Right ventricle myocardium superior (tissue), 1 donor: ENCODE measurements around the gene SHC4. TPM values are rescaled to one million over a fixed set of nuclear protein-coding genes. Genes with fewer than 3 reads are reported as not detected.
"Not testable (repeated sequence)": the region's sequence is repeated elsewhere in the genome, so short reads cannot be mapped to it uniquely, and the experiment has no call there.

Experiments
- ATAC-seq: fragments of 200-7000 bp; cut with Tn5 transposase; one replicate; pipeline ENCODE4 v1.9.1; 2020; ENCODE audit warnings: mild to moderate bottlenecking; ENCODE audit not compliant: poor library complexity
- DNase-seq: peaks from one replicate; pipeline ENCODE4 v3.0.0-alpha.2; 2020
- intact Hi-C: fragments of 100-400 bp; cut with DNase I; formaldehyde crosslinking; loops from one replicate; pipeline ENCODE4 v1.11.2; 2022
- total RNA-seq: library from RNA; stranded (reverse); fragmentation: NEBNext Ultra II Directional; extraction: Animal tissue kit (Norgen Biotek cat#: 25700); gene quantifications from one replicate; pipeline ENCODE4 v1.2.1, GENCODE V29; 2021
- donor health status: DM: no; HTN: yes; CAD: no; lungs with severe emphysema.

Gene SHC4
- total RNA-seq, 1 donor from 2014 or later, result 2.5 TPM

DNA sequence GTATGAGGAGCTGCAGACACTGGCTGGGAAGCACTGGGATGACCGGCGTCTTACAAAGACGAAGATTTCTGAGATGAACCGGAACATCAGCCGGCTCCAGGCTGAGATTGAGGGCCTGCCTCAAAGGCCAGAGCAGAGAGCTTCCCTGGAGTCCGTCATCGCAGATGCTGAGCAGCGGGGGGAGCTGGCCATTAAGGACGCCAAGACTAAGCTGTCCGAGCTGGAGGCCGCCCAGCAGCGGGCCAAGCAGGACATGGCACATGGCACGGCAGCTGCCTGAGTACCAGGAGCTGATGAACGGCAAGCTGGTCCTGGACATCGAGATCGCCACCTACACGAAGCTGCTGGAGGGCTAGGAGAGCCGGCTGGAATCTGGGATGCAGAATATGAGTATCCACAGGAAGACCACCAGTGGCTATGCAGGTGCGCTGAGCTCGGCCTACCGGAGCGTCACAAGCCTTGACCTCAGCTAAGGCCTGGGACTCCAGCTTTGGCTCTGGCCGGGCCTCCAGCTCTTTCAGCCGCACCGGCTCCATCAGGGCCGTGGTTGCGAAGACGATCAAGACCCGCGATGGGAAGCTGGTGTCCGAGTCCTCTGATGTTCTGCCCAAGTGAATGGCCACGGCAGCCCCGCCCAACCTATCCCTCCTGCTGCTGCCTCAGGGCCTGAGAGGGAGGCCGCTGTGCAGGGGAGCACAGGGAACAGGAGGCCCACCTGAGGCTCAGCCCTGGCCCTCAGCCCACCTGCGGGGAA lies 9.2 kb upstream of the SHC4 start:
- ATAC-seq, result no peak
- intact Hi-C loops, result loop anchor here (5.0 kb wide), 1 partner anchor 106 kb away; no protein-coding TSS in a partner anchor
- DNase-seq, result no peak

DNA sequence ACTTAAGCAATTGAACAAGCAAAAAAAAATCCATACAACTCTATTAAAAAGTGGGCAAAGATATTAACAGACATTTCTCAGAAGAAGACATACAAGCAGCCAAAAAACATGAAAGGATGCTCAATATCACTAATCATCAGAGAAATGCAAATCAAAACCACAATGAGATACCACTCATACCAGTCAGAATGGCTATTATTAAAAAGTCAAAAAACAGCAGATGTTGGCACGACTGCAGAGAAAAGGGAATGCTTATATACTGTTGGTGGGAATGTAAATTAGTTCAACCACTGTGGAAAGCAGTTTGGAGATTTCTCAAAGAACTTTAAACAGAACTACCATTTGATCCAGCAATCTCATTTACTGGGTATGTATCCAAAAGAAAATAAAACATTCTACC lies 7.2 kb upstream of the SHC4 start:
- not testable (repeated sequence) for DNase-seq, ATAC-seq
- intact Hi-C loops, result loop anchor here (5.0 kb wide), 1 partner anchor 104 kb away; no protein-coding TSS in a partner anchor

DNA sequence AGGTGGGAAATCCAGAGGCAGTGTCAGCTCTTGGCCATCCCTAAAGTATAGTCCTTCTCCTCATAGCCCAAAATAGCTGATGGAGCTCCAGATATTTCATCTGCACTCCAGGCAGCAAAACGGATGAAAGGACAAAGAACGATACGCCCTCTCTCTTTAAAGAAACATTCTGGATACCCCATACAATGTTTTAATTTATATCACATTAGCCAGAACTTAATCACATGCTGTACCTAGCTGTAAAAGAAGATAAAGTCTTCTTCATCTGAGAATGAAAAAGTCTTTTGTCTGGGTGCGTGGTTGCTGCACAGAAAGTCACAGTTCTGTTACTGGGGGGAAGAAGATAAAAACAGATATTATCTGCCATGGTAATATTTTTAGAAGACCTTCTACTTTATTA lies 4.3 kb upstream of the SHC4 start:
- intact Hi-C loops, result no loop called here
- ATAC-seq (no peak), DNase-seq (no peak)

DNA sequence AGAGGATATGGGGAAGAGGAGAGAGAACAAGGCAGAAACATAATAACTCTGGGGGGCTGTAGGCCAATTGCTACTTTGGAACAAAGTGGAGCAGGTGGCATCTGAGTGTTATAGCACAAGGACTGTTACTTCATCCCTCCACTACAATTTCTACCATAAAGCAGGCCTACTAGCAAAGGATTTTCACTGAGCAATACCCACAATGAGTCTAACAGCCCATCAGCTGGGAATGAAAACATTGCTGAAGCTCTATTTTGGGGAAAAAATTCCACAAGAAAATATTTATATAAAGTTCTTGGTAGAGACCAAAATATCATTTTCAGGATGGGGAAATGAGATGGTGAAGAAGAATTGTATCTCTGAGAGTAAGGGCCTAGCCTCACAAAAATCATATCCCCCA lies 3.6 kb upstream of the SHC4 start:
- intact Hi-C loops, result no loop called here
- DNase-seq (no peak), ATAC-seq (no peak)

DNA sequence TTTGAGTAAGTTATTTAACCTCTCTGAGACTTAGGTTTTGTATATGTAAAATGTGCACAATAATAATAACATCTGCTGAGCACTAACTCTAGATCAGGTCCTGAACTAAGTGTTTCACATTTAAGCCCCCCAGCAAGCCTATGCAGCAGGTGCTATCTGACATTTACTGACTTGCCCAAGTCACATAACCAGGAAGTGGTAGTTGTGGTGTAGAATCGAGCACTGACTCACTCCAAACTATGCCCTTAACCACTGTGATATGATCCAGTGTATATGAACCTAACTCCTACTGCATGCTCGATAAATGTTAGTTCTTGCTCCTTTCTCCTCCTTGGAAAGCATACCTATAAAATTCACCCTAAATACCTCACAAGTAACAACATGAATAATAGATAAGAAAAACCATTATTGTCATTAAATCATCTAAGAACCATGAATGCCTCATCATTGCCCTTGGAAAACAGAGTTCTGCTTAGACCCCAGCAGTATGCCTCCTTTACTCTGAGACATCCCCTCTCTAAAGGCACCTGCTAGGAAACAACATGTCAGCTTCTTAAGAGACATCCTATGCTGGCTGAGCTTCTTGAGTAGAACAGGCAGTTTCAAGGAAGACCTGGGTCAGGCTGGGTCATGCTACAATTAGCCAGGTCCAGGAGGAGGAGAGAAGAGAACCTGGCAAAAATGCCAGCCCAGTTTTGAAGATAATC lies 3.0 kb upstream of the SHC4 start:
- intact Hi-C loops, result no loop called here
- DNase-seq, result no peak
- ATAC-seq, result no peak

DNA sequence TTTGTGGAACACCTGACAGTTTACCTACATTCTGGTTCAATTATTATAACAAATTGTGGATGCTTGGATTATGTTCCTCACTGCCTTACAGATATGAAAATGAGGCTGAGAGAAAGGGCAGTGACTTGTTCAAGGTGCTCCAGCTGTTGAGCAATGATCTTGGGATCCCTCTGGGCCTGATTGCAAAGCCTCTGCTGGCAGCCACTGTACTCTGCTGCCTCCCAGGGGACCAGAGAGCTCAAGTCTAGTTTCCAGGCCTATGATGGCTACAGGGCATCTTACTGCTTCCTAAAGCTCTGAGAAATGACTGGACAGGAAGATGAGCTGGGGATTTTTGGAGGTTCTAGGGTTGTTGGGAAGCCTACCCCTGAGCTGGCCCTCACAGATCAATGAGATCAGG lies 2.3 kb upstream of the SHC4 start:
- intact Hi-C loops, result no loop called here
- ATAC-seq, result no peak
- no peak for DNase-seq

DNA sequence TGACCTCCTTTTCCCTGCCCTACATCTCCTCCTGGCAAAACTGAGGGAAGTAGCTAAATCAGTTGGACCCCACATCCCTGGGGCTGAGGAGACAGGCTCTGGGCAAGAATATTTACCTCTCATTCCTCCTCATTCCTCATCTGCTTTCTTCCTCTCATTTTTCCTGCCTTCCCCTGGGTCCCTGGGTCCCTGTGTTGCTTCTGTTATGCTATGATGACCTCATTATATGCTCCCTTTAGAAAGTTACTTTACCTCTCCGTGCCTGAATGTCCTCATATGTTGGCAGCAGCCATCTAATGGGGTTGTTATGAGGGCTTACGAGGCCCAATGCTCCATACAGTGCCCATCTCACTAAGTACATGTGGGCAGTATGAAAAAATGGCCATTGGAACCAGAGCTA lies 1.2 kb upstream of the SHC4 start:
- ATAC-seq (no peak), DNase-seq (no peak)
- intact Hi-C loops, result no loop called here

DNA sequence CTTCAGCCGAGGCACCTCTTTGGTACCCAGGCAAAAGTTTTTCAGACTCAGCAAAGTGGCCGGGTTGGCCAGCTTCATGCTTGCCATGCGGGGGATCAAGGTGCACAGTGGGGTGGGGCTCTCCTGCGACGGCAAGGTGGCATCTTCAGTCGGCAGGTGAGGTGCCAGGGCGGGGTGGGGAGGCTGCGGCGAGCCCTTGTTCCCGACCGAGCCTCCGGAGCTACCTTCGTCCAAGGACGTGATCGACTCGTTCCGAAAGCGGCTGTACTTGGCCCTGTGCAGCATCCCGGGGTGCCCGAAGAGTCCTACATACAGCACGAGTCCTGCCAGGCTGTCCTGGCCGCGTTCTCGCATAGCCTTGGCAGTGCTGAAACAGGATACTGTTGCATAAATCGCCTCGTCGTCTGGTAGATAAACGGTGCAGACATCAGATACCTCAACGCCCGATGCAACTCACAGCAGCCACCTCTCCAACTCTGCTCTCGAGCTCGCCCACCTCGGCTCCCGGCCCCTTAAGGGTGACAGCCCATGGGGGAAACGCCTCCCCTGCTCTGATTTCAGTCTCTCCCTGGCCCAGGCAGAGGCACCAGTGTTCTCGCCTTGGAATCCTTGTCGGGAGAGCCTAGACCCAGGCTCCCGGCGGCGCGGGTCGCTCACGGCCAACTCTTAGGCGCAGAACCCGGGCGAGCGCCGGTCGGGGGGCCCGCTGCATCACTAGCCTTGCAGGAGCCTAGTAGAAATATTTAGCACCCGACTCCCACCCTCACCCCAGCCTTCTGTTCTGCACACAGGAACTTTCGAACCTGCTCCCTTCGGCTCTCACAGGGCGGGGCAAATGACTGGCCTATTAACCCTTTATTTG lies 826 bp downstream of the SHC4 start:
- intact Hi-C loops, result no loop called here
- peak; percentile 88 for ATAC-seq
- peak; percentile 68 for DNase-seq

DNA sequence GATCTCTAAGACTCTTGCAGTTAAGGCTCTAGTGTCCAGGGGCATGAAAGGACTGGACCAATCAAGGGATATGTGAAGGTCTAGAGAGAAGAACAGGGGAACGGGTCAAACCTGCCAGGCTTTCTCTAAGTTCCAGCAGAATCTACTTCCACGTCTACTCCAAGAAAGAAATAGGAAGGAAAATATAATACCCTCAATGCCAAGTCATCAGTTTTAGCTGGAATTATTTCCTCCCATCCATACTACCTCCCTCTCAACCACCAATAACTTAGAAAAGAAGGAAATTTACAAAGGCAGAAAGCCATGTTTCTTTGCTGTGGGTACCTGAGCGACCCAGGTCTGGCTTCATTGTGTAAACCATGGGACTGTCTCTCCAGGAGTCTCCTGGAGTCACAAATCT lies 7.8 kb downstream of the SHC4 start:
- intact Hi-C loops, result no loop called here
- no peak for DNase-seq
- ATAC-seq, result no peak

DNA sequence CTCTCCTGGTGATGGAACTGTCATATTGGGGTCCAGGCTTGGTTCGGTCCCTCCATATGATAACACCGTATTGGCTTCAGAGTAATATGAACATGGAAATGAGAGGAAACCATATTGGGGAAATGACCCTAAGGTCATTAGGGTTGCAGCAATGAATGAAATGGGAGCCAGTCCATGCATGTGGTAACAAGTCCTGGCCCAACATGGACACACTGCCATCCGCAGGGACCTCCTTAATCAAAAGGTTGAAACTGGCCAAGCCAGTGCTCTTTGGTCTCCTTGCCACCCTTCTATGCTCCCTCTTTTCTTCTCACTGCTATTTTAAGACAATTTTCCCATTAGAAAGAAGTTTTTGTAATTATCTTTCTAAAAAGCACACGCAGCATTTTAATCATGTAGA lies 8.3 kb downstream of the SHC4 start:
- no peak for ATAC-seq
- intact Hi-C loops, result no loop called here

DNA sequence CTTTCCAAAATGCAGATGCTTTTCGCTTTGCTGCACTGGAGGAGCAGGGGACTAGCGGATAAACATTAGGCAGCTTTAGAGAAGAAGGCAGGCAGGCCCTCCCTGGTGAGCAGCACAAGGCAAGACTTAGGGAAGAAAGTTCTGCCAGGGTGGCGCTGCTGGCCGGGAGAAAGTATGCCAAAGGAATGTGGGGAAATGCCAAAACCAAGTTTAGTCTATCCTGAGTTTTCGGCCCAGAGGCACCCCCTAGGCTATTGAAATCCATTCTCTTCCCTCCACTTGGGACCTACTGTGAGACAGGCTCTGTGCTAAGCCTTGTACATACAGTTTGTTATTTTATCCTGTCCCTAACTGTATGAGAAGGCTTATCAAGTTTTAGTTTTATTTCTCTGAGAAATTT lies 9.2 kb downstream of the SHC4 start:
- DNase-seq (peak; percentile 44), ATAC-seq (peak; percentile 73)
- intact Hi-C loops, result no loop called here

More for the DNA sequence above, 8.3 kb downstream of the SHC4 start:
- no peak for DNase-seq

DNA sequence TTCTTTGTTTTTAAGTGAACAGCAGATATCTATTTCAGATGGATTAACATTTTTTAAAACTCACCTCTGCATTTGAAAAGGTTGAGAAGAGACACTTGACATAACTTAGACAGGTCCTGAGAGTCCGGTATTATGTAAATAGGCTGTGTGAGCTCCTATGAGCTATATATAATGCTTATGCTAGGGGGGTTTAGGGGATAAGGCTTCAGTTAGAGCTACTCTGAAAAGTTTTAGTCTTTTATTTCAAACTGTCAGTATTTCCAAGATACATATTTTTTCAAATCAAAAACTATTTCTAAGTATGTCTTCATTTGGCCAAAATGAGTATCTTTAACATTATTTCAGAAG lies 16.9 kb downstream of the SHC4 start:
- peak; percentile 54 for ATAC-seq
- DNase-seq, result no peak
- intact Hi-C loops, result no loop called here

DNA sequence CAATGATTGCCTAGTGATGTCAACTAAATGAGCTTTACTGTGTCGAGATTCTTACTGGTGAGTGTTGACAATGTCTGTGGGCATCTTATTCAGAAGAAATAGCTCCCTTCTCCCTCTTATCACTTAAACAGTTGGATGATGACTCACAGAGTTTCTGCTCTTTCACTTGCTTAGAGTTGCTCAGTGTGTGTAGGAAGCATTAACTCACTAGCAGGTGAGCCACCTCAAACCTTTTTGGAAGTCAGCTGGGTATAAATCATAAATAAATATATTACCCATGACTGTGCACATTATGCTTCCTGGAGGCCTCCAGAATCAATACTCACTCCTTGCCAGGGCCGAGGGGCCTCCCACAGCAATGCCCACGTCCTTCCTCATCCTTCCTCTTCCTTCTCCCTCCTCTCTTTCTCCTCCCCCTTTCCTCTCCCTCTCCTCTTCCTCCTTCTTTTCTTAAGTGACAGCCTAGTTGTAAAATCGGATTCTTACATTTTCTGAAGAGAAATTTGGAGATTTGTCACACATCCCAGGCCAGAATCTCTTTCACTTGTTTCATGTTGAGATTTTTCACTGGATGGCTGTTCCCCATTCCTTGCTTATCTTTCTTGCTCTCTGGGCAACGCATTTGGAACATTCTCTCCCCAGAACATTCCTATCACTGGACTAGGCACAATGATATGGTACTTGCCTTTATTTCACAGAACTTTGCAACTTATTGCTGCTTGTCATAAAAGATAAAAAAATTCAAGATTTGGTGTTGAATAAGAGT lies 17.5 kb downstream of the SHC4 start:
- intact Hi-C loops, result no loop called here
- ATAC-seq, result peak; percentile 77
- DNase-seq, result no peak

DNA sequence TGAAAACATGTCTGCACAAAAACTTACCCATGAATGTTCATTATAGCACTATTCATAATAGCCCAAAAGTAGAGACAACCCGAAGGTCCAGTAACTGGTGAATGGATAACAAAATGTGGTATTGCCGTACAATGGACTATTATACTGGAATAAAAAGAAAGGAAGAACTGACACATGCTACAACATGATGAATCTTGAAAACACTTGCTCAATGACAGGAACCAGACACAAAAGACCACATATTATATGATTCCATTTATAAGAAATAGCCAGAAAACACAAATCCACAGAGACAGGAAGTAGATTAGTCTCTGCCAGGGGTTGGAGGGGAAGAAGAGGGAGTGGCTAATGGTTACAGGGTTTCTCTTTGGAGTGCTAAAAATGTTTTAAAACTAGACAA lies 18.3 kb downstream of the SHC4 start:
- intact Hi-C loops, result no loop called here
- peak; percentile 57 for ATAC-seq
- no peak for DNase-seq

DNA sequence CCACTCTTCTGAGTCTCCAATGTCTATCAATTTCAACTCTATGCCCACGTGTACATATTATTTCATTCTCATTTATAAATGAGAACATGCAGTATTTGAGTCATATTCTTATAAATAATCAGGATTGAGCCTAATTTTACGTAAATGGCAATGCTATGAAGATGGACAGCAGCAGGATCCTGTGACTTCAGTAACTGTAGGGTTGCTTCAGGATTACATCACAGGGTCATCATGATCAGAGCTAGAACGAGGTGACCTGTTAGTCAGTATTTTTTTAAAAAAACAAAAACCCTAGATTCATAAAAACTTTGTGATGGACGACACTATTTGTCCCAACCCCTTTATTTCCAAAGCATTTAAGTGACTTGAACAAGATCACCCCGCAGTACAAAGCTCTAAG lies 21.8 kb downstream of the SHC4 start:
- DNase-seq, result no peak
- intact Hi-C loops, result no loop called here
- ATAC-seq, result no peak

DNA sequence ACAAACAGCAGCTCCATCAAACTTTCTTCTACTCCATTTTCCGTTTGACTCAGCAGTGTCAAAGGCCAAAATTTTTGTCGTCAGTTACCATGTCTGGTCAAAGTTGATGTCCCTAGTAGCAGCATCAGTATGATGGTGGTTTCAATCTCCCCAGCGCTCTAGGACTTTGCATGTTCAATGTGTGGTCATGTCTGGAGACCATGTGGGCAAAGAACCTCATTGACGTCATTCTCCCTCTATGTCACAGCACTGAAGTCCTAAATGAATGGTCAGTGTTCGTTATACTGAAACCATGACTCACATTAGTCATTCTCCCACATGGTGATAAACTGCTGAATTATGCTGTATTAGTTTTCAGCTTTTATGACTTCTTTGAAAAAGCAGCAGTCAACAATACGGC lies 23.2 kb downstream of the SHC4 start:
- intact Hi-C loops, result no loop called here
- ATAC-seq (no peak), DNase-seq (no peak)

DNA sequence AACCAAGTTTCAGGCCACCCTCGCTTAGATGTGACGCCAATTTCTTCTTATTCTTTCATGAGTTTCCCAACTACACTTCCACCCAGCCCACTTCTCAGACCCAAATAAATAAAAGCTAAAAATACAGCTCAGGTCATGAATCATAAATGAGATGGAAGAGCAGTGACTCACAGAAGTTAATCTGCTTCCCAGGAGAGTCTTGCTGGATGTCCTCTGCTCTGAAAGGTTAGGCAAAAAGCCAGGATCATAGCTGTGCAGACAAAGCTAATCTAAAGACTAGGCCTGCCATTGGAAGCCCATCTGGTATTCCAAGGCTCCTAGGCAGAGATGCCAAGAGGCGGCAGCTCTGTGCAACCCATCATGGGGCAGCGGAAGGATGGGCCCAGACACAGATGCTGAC lies 24.1 kb downstream of the SHC4 start:
- intact Hi-C loops, result no loop called here
- DNase-seq, result no peak
- no peak for ATAC-seq

DNA sequence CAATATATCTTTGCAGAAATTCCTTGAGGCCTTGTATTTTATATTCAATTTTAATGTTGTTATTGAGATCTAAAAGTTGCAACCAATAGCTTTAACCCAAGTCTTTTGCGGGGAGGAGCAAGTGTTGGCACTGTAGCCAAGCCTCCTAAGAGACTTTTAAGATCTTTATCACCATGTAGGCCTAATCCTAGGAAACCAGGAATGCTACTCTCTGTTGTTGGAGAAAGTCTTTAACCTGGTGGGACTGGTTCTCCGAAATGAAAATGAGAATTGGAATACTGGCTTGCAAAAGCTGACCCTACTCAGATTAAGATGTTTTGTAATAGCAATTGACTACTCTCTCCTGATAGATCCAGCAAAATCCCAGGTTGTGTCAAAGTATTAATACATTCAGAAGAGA lies 25.8 kb downstream of the SHC4 start:
- ATAC-seq (no peak), DNase-seq (no peak)
- intact Hi-C loops, result no loop called here

DNA sequence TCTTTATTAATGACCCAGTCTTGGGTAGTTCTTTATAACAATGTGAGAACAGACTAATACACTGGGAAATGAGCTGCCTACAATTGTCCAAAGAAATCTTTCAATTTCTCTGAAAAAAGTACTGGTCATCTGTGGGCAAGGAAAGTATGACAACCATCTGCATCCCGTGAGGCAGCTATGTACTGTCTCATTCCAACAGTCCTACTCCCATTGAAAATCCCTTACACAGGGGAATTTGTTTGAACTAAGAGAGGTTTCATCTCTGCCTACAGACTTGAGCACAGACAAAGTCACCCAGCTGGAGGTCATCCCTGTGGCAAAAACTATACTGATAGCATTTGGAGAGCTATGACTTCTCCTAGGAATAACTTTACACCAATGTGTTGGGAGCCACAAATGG lies 27.1 kb downstream of the SHC4 start:
- intact Hi-C loops, result no loop called here
- ATAC-seq (no peak), DNase-seq (no peak)
